Fibroblast of skin of scalp (primary cell): ENCODE results near the gene PRMT7.

Source experiments
- DNase-seq: peaks from one replicate; pipeline ENCODE4 v3.0.0-alpha.2; 2013

Gene PRMT7

GRCh38 chr16:68399456-68399855 lies 88.6 kb downstream of the PRMT7 start:
- peak; percentile 76 for DNase-seq

GRCh38 chr16:68400083-68400923 lies 89.5 kb downstream of the PRMT7 start:
- no peak for DNase-seq

- DNase-seq, result no peak
These were observed 90.2 kb downstream of the PRMT7 start for GRCh38 chr16:68400924-68401460.

- DNase-seq, result peak; percentile 89
These were observed 91.3 kb downstream of the PRMT7 start for GRCh38 chr16:68401871-68402747.

GRCh38 chr16:68402748-68403040 lies 91.9 kb downstream of the PRMT7 start:
- DNase-seq, result peak; percentile 44

- DNase-seq, result no peak
These were observed 92.4 kb downstream of the PRMT7 start for GRCh38 chr16:68403177-68403576.

- no peak for DNase-seq
These were observed 92.9 kb downstream of the PRMT7 start for GRCh38 chr16:68403704-68404103.

- no peak for DNase-seq
These were observed 94.0 kb downstream of the PRMT7 start for GRCh38 chr16:68404736-68405345.

GRCh38 chr16:68406458-68407152 lies 95.8 kb downstream of the PRMT7 start:
- DNase-seq, result peak; percentile 66
